IPS DF 4.7 (cell line): ENCODE data around the gene COQ4.
"Not testable (repeated sequence)": the region's sequence is repeated elsewhere in the genome, so short reads cannot be mapped to it uniquely, and the experiment has no call there.

Experiments used
- DNase-seq: peaks from one replicate; pipeline ENCODE4 v3.0.0-alpha.2; 2013; ENCODE audit warnings: low spot score; ENCODE audit errors: extremely low read depth

COQ4 gene

GRCh38 chr9:128322404-128323211 lies at the start of gene COQ4, which contains the start of gene TRUB2:
Gene COQ4 (plus strand): TSS chr9:128322839. CDS start chr9:128322859, 20 bp downstream.
Gene TRUB2 (minus strand): TSS chr9:128322447. CDS start chr9:128322408, 39 bp downstream.
- peak; percentile 78 for DNase-seq

- DNase-seq = no peak
Measured at GRCh38 chr9:128274245-128274644, 48.4 kb upstream of the COQ4 start.

GRCh38 chr9:128275198-128276007 lies 47.2 kb upstream of the COQ4 start, which contains the start of gene GOLGA2:
Gene GOLGA2 (minus strand): TSS chr9:128276007. CDS start chr9:128275976, 31 bp downstream.
- no peak for DNase-seq

- no peak for DNase-seq
Measured at GRCh38 chr9:128276008-128276573, 46.5 kb upstream of the COQ4 start, which contains the start of gene SWI5. Gene SWI5 (plus strand): TSS chr9:128276276.

GRCh38 chr9:128276574-128277270 lies 45.9 kb upstream of the COQ4 start:
- DNase-seq = no peak

GRCh38 chr9:128279088-128280073 lies 43.3 kb upstream of the COQ4 start:
- not testable (repeated sequence) for DNase-seq

- DNase-seq = no peak
Measured at GRCh38 chr9:128280084-128280622, 42.5 kb upstream of the COQ4 start.

- DNase-seq = no peak
Measured at GRCh38 chr9:128282500-128282899, 40.1 kb upstream of the COQ4 start.

GRCh38 chr9:128285033-128285784 lies 37.4 kb upstream of the COQ4 start:
- DNase-seq = no peak

- DNase-seq = no peak
Measured at GRCh38 chr9:128286440-128286839, 36.2 kb upstream of the COQ4 start.

GRCh38 chr9:128288273-128289004 lies 34.2 kb upstream of the COQ4 start:
- no peak for DNase-seq

- no peak for DNase-seq
Measured at GRCh38 chr9:128292009-128292408, 30.6 kb upstream of the COQ4 start.

GRCh38 chr9:128293091-128293490 lies 29.5 kb upstream of the COQ4 start:
- DNase-seq = no peak

- no peak for DNase-seq
Measured at GRCh38 chr9:128294142-128294541, 28.5 kb upstream of the COQ4 start.

- no peak for DNase-seq
Measured at GRCh38 chr9:128296340-128297220, 26.1 kb upstream of the COQ4 start.

GRCh38 chr9:128297221-128297773 lies 25.3 kb upstream of the COQ4 start:
- no peak for DNase-seq
